Measurements from ENCODE around the gene HES7. TPM values are rescaled to one million over a fixed set of nuclear protein-coding genes. Genes with fewer than 3 reads are reported as not detected.
"Not testable (repeated sequence)": the region's sequence is repeated elsewhere in the genome, so short reads cannot be mapped to it uniquely, and the experiment has no call there.

The HES7 gene
- total RNA-seq, 1 donor from 2014 or later: not detected

DNA sequence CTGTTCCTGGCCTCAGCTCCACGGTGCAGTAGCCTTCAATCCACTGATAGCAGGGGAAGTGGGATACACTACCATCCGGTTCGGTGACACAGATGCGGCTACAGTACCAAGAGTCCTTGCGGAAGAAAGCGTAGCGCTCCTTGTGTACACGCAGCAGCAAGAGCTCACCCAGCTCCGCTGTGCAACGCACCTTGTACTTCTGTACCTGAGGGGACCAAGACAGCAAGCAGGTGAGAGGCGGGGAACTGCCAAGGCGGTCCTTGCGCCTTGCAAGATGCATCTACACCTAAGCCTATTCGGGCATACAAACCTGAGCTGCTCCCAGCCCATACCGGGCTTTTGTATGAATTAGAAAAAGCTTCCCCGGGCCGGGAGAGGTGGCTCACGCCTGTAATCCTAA, 7.1 kb downstream of the HES7 start:
- no peak for TF ChIP-seq CTCF (IDR thresholded peaks at IDR 0.05)
- Histone ChIP-seq H3K9me3 (no peaks in the 10 kb centered on the region), H3K27me3 (peaks cover 3% of the 10 kb centered on the region), H3K27ac (no peak overlapping the region), H3K4me3 (no peak overlapping the region), H3K36me3 (no peaks in the 10 kb centered on the region), H3K4me1 (peaks cover 10 to 22% of the 10 kb centered on the region in 2 donors)
- no peak for DNase-seq (ENCODE audit: low spot score in 2 of 2)
- intact Hi-C loops (cut with DNase I): loop anchor here (5.0 kb wide), 2 partner anchors 34 to 259 kb away; partner anchors contain the start of genes CYB5D1, NAA38 and TMEM88

- intact Hi-C loops (cut with DNase I): no loop called here
- no peak overlapping the region for H3K4me3 ChIP-seq
- H3K4me1 ChIP-seq: peaks cover 0 to 6% of the 10 kb centered on the region in 2 donors
- H3K27me3 ChIP-seq: peaks cover 7% of the 10 kb centered on the region
- no peaks in the 10 kb centered on the region for H3K9me3 ChIP-seq
- no peak for TF ChIP-seq CTCF (IDR thresholded peaks at IDR 0.05)
- no peak for DNase-seq (ENCODE audit: low spot score in 2 of 2)
- H3K27ac ChIP-seq: no peak overlapping the region
- no peaks in the 10 kb centered on the region for H3K36me3 ChIP-seq
These were observed 13.0 kb downstream of the HES7 start for GRCh38 chr17:8110907-8111306.

DNA sequence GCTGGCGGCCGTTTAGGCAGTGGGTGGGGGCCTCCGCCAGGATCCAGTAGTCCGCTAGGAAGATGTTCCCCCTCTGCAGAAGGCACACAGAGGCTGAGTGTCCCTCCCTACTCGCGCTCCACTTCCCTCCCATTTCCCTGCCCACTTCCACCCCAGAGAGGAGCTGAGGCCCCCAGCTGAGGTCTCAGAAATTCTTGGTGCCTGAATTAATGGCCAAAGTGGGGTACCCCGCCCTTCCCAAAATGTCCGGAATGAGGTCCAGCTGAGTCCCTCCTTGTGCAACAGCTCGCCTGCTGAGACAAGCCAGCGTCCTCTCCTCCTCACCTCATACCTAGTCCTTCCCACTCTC, 13.5 kb downstream of the HES7 start:
- Histone ChIP-seq H3K27me3 (peaks cover 7% of the 10 kb centered on the region), H3K4me1 (peaks cover 0 to 6% of the 10 kb centered on the region in 2 donors), H3K9me3 (no peaks in the 10 kb centered on the region), H3K36me3 (no peaks in the 10 kb centered on the region), H3K4me3 (peak overlapping the region in 1 of 2 donors; percentile 1), H3K27ac (no peak overlapping the region)
- no peak for DNase-seq (ENCODE audit: low spot score in 2 of 2)
- intact Hi-C loops (cut with DNase I): no loop called here
- no peak for TF ChIP-seq CTCF (IDR thresholded peaks at IDR 0.05)

GRCh38 chr17:8109661-8110455, 14.0 kb downstream of the HES7 start:
- H3K4me1 ChIP-seq: peaks cover 0 to 6% of the 10 kb centered on the region in 2 donors
- H3K27ac ChIP-seq: no peak overlapping the region
- no peaks in the 10 kb centered on the region for H3K9me3 ChIP-seq
- intact Hi-C loops (cut with DNase I): no loop called here
- peak overlapping the region; percentile 1 to 9 for H3K4me3 ChIP-seq
- TF ChIP-seq CTCF (IDR thresholded peaks at IDR 0.05): peak; percentile 48 to 74 (median 59)
- peak in 1 of 2 donors; percentile 74 for DNase-seq (ENCODE audit: low spot score in 2 of 2)
- H3K27me3 ChIP-seq: peaks cover 7% of the 10 kb centered on the region
- no peaks in the 10 kb centered on the region for H3K36me3 ChIP-seq

GRCh38 chr17:8108972-8109660, 14.8 kb downstream of the HES7 start:
- Histone ChIP-seq H3K9me3 (no peaks in the 10 kb centered on the region), H3K4me3 (no peak overlapping the region), H3K36me3 (no peaks in the 10 kb centered on the region), H3K27me3 (peaks cover 7% of the 10 kb centered on the region), H3K4me1 (peaks cover 0 to 6% of the 10 kb centered on the region in 2 donors), H3K27ac (no peak overlapping the region)
- intact Hi-C loops (cut with DNase I): no loop called here
- no peak for DNase-seq (ENCODE audit: low spot score in 2 of 2)
- TF ChIP-seq CTCF (IDR thresholded peaks at IDR 0.05): no peak

DNA sequence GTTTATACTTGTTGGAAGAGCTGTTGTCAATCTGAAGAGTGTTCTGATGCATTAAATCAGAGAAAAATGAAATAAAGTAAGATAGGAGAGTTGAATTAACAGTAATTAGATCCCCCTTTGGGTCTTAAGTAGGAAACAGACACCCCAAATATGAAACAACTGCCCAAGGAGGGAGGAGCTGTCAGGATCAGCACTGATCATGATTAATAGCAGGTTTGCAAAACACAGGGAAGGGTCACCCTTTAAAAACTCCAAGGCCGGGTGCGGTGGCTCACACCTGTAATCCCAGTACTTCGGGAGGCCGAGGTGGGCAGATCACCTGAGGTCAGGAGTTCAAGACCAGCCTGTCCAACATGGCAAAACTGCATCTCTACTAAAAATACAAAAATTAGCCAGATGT, 16.9 kb downstream of the HES7 start:
- not testable (repeated sequence) for DNase-seq (ENCODE audit: low spot score in 2 of 2)

More for the DNA sequence above, 16.9 kb downstream of the HES7 start:
- H3K27me3 ChIP-seq; H3K4me3 ChIP-seq; H3K9me3 ChIP-seq; H3K36me3 ChIP-seq; H3K27ac ChIP-seq; intact Hi-C loops (cut with DNase I); H3K4me1 ChIP-seq: not testable (repeated sequence)

Measured in ascending aorta (tissue), 2 donors.